GM12864 (cell line): Measurements from ENCODE around the gene FBP1.

ENCODE experiments used
- DNase-seq: peaks from one replicate; pipeline ENCODE4 v3.0.0-alpha.2; 2011; ENCODE audit warnings: low read depth
- H3K4me3 ChIP-seq: 2 replicates; pipeline ENCODE4 v1.5.1; 2011; ENCODE audit warnings: mild to moderate bottlenecking, low read depth, low read length, control low read depth
- TF ChIP-seq, protein P1 (sequence below): IDR thresholded peaks from 2 replicates; pipeline ENCODE4 v1.5.1; 2011; ENCODE audit warnings: low read depth, mild to moderate bottlenecking, moderate library complexity, low read length, control low read depth, inconsistent platforms; ENCODE audit errors: missing control alignments

The FBP1 gene

GRCh38 chr9:94607423-94607691, 32.0 kb downstream of the FBP1 start:
- DNase-seq: no peak
- no peak overlapping the region for H3K4me3 ChIP-seq

GRCh38 chr9:94606646-94607422, 32.5 kb downstream of the FBP1 start:
- DNase-seq: no peak
- no peak overlapping the region for H3K4me3 ChIP-seq
- TF ChIP-seq, protein P1, sequence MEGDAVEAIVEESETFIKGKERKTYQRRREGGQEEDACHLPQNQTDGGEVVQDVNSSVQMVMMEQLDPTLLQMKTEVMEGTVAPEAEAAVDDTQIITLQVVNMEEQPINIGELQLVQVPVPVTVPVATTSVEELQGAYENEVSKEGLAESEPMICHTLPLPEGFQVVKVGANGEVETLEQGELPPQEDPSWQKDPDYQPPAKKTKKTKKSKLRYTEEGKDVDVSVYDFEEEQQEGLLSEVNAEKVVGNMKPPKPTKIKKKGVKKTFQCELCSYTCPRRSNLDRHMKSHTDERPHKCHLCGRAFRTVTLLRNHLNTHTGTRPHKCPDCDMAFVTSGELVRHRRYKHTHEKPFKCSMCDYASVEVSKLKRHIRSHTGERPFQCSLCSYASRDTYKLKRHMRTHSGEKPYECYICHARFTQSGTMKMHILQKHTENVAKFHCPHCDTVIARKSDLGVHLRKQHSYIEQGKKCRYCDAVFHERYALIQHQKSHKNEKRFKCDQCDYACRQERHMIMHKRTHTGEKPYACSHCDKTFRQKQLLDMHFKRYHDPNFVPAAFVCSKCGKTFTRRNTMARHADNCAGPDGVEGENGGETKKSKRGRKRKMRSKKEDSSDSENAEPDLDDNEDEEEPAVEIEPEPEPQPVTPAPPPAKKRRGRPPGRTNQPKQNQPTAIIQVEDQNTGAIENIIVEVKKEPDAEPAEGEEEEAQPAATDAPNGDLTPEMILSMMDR: no peak

More at GRCh38 chr9:94607423-94607691, 32.0 kb downstream of the FBP1 start:
- TF ChIP-seq, protein P1: no peak

DNA sequence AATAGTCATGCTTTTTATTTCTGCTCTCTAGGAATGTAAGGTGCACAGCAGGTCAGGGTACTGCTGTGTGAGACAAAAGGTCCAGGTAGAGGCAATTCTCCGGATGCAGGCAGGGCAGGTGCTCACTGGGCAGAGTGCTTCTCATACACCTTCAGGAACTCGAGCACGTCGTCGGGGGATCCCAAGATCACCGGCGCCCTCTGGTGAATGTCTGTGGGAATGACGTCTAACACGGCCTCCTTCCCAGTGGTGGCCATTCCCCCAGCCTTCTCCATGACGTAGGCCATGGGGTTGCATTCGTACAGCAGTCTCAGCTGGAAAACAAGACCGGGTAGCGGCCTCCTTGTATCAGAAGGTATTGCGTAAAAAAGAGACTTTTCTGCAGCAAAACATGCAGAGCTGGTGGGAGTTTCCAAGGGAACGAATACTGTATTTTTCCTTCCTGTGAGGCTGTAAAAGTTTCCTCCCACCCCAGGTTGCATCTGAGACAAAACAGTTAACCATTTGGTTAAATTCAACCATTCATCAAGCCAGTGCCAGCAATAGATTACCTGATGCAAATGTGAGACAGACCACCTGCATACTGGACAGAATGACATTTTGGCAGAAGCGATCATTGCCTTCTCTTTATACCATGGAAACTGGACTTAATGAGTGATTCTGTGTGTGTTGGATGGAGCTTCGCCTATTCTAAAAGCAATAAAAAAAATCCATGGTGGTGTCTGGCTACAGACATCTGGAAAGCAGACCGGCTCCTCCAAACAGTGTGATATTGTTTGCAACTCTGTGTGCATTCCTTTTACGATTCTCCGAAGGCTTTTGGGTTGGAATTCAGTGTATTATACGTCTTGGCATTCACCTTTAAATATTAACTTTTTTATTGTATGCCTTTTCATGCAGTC, 35.8 kb downstream of the FBP1 start:
- peak; percentile 10 for DNase-seq
- TF ChIP-seq, protein P1: peak; percentile 87
- H3K4me3 ChIP-seq: no peak overlapping the region

DNA sequence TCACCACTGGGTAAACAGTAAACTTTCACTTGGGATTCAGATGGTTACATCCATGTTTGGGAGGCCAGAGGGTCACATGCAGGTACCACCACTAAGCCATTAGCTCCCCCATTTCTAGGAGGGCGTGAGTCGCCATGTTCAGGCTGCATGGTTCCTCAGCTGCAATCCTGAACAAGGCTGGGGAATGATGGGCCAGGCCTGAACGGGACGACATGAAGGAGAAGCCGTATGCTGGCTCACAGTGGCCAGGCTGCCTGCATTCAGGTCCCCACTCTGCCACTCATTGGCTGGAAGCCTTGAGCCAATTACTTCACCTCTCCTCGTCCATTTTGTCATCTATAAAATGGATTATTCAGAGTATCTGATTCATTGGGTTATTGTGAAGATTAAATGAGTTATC, 36.7 kb downstream of the FBP1 start:
- no peak overlapping the region for H3K4me3 ChIP-seq
- DNase-seq: no peak
- TF ChIP-seq, protein P1: no peak

DNA sequence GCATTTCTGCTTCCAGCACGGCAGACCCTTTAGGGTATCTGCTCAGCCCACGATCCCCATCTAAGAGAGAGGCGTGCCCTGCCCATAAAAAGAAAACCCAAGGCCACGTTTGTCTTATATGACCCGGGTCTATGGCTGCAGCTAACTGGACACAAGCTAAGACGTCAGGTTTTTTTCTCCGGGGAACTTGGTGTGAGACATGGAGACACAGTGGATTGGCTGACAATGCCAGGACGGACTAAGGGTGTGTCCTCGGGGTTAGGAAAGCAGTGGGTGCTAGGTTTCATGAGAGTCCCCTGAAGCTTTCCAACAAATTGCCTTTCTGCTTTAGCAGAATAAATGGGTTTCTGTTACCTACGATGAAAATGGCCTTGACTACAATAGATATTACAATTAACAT, 38.6 kb downstream of the FBP1 start:
- no peak overlapping the region for H3K4me3 ChIP-seq
- DNase-seq: no peak
- TF ChIP-seq, protein P1: no peak

- TF ChIP-seq, protein P1: no peak
- no peak overlapping the region for H3K4me3 ChIP-seq
- no peak for DNase-seq
Observed at GRCh38 chr9:94600258-94600657, 39.1 kb downstream of the FBP1 start.
